Measurements from ENCODE around the gene CFAP20DC. TPM values are rescaled to one million over a fixed set of nuclear protein-coding genes. Genes with fewer than 3 reads are reported as not detected.

Gene CFAP20DC
- total and polyA plus RNA-seq, 11 donors, result 0.07 to 0.27 (median 0.11) TPM; not detected in 5

GRCh38 chr3:58880182-58880581 lies 169.6 kb downstream of the CFAP20DC start:
- no peak for ATAC-seq
- Histone ChIP-seq H3K27ac (no peak overlapping the region), H3K36me3 (no peaks in the 10 kb centered on the region), H3K4me1 (no peaks in the 10 kb centered on the region), H3K9me3 (no peaks in the 10 kb centered on the region), H3K4me3 (no peak overlapping the region), H3K27me3 (peaks cover 0 to 2% (median 0%) of the 10 kb centered on the region in 9 donors)
- WGBS, 4 donors, result 64 to 80% (median 72%) methylated on average over 1 of the region's 1 CpG
- TF ChIP-seq POLR2A (IDR thresholded peaks at IDR 0.05) (no peak), CTCF (IDR thresholded peaks at IDR 0.05) (no peak)
- no peak for DNase-seq
- intact Hi-C loops (cut with DNase I), result no loop called here

GRCh38 chr3:58874795-58875194 lies 175.0 kb downstream of the CFAP20DC start:
- no peak for ATAC-seq
- DNase-seq, result no peak
- TF ChIP-seq POLR2A (IDR thresholded peaks at IDR 0.05) (no peak), CTCF (IDR thresholded peaks at IDR 0.05) (no peak)
- H3K36me3 ChIP-seq, result no peaks in the 10 kb centered on the region
- H3K4me3 ChIP-seq, result no peak overlapping the region
- no peaks in the 10 kb centered on the region for H3K4me1 ChIP-seq
- peaks cover 0 to 10% (median 0%) of the 10 kb centered on the region in 9 donors for H3K27me3 ChIP-seq
- no peak overlapping the region for H3K27ac ChIP-seq
- intact Hi-C loops (cut with DNase I), result no loop called here
- 71 to 81% (median 78%) methylated on average over 2 of the region's 2 CpGs for WGBS, 4 donors
- H3K9me3 ChIP-seq, result no peaks in the 10 kb centered on the region

- Histone ChIP-seq H3K4me1 (no peaks in the 10 kb centered on the region), H3K27me3 (peaks cover 0 to 10% (median 0%) of the 10 kb centered on the region in 9 donors), H3K4me3 (no peak overlapping the region), H3K27ac (no peak overlapping the region), H3K36me3 (no peaks in the 10 kb centered on the region), H3K9me3 (no peaks in the 10 kb centered on the region)
- 78 to 82% (median 79%) methylated on average over 5 of the region's 5 CpGs for WGBS, 4 donors
- DNase-seq, result no peak
- no peak for ATAC-seq
- TF ChIP-seq CTCF (IDR thresholded peaks at IDR 0.05), result no peak
- no peak for TF ChIP-seq POLR2A (IDR thresholded peaks at IDR 0.05)
- intact Hi-C loops (cut with DNase I), result no loop called here
Observed at GRCh38 chr3:58874248-58874741, 175.5 kb downstream of the CFAP20DC start.

- no peak overlapping the region for H3K27ac ChIP-seq
- H3K4me3 ChIP-seq, result no peak overlapping the region
- no peaks in the 10 kb centered on the region for H3K4me1 ChIP-seq
- intact Hi-C loops (cut with DNase I), result no loop called here
- no peaks in the 10 kb centered on the region for H3K9me3 ChIP-seq
- TF ChIP-seq CTCF (IDR thresholded peaks at IDR 0.05) (no peak), POLR2A (IDR thresholded peaks at IDR 0.05) (no peak)
- DNase-seq, result no peak
- H3K27me3 ChIP-seq, result peaks cover 0 to 11% (median 0%) of the 10 kb centered on the region in 9 donors
- WGBS, 4 donors, result 74 to 77% (median 75%) methylated on average over 5 of the region's 5 CpGs
- no peak for ATAC-seq
- no peaks in the 10 kb centered on the region for H3K36me3 ChIP-seq
Observed at GRCh38 chr3:58868097-58868779, 181.6 kb downstream of the CFAP20DC start.
